SK-N-DZ (cell line): ENCODE measurements around the gene CAMP. TPM values are rescaled to one million over a fixed set of nuclear protein-coding genes. Genes with fewer than 3 reads are reported as not detected.
"Not testable (repeated sequence)": the region's sequence is repeated elsewhere in the genome, so short reads cannot be mapped to it uniquely, and the experiment has no call there.

ENCODE experiments used
- DNase-seq: peaks from one replicate; pipeline ENCODE4 v3.0.0-alpha.2; 2015; ENCODE audit warnings: low spot score
- polyA plus RNA-seq, 2 experiments: library from polyadenylated mRNA; depleted of rRNA; stranded (reverse); fragments of >200 nt; gene quantifications; 2 replicates each; pipeline ENCODE4 v1.2.3, GENCODE V29; 2014

The CAMP gene
- polyA plus RNA-seq (2014; cell fraction: cytosol; rRNA removed): not detected in 2 replicates
- not detected in 2 replicates for polyA plus RNA-seq (2014; cell fraction: nucleus; rRNA removed)

DNA sequence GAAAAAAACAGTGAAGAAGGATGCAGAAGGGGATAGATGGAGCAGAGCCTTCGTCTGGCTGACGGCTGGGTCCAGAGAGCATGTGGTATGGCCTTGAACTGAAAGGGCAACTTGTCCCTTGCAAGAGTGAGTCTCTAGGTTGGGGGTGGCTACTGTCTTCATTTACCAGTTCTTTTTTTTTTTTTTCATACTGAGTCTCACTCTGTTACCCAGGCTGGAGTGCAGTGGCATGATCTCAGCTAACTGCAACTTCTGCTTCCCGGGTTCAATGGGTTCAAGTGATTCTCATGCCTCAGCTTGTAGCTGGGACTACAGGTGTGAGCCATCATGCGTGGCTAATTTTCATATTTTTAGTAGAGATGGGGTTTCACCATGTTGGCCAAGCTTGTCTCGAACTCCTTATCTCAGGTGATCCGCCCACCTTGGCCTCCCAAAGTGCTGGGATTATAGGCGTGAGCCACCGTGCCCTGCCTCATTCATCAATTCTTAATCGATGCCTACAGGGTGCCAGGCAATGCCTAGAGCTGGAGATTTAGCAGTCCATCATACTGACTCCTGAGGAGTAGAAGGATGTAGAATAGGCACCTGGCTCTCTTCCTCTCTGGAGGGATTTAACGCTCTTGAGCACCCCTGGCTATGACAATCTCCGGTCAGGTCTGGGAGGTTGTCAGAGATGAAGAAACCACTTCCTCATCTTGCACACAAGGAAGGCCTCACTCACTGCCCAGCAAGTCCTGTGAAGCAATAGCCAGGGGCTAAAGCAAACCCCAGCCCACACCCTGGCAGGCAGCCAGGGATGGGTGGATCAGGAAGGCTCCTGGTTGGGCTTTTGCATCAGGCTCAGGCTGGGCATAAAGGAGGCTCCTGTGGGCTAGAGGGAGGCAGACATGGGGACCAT, at the start of gene CAMP:
Gene CAMP (plus strand): TSS at position 880 of the 898 bp plus-strand sequence. CDS start 17 bp downstream, at position 897.
- DNase-seq: no peak

DNA sequence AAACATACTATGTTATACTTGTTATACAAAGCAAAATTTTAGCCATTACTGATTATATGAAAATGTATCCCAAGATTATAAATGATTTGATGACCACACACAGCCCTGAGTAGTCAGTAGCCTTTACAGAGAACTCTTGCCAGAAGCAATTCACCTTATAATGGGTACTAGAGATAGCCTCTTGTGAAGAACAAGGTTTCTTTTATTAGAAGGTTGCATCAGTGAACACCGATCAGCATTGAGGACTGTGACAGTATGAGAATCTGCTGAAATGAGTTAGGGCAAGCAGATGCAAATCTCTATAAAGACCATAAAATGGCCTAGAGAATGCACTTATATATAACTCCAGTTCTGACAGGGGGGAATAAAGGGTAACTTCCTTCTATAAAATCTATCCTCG, 45.2 kb upstream of the CAMP start:
- no peak for DNase-seq

GRCh38 chr3:48180021-48180420, 43.3 kb upstream of the CAMP start:
- no peak for DNase-seq

- no peak for DNase-seq
These were observed 42.6 kb upstream of the CAMP start for GRCh38 chr3:48180531-48181253.

GRCh38 chr3:48184299-48184698, 39.0 kb upstream of the CAMP start:
- no peak for DNase-seq

DNA sequence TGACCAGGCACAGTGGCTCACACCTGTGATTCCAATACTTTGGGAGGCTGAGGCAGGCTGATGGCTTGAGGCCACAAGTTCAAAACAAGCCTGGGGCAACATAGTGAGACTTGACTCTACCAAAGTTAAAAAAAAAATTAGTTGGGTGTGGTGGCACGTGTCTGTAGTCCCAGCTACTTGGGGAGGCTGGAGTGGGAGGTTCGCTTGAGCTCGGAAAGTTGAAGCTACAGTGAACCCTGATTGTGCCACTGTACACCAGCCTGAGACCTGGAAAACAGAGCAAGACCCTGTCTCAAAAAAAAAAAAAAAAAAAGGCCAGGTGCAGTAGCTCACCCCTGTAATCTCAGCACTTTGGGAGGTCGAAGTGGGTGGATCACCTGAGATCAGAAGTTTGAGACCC, 38.2 kb upstream of the CAMP start:
- DNase-seq: no peak

DNA sequence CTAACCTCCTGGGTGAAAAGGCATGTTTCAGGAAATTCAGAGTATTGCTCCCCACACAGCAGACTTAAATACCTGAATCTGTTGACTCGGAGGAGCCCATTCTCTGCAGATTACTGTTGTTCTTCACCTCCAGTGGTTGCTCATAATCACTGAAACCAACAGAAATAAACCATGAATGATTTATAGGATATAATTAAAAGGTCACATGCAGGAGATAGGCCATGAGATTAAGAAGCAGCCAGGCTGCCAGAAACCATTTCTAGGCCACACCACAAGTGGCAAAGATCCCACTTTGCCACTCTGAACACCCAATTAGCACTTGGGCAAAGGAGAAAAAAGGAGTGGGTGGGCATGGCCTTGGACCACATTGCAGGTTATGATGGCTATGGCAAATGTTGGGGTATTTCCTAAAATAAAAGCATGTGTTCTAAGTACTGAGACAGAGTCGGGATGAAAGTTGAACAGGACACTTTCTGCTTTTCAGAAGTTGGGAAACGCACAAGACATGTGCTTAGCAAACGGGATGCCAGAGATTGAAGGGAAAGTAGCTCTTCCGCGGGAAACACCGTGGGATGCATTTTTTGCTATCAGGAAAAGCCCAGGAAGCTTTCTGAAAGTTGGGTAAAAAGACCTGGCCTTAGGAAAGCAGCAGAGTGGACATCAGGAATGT, 36.5 kb upstream of the CAMP start:
- no peak for DNase-seq

- DNase-seq: no peak
These were observed 36.1 kb upstream of the CAMP start for GRCh38 chr3:48187301-48187578.

DNA sequence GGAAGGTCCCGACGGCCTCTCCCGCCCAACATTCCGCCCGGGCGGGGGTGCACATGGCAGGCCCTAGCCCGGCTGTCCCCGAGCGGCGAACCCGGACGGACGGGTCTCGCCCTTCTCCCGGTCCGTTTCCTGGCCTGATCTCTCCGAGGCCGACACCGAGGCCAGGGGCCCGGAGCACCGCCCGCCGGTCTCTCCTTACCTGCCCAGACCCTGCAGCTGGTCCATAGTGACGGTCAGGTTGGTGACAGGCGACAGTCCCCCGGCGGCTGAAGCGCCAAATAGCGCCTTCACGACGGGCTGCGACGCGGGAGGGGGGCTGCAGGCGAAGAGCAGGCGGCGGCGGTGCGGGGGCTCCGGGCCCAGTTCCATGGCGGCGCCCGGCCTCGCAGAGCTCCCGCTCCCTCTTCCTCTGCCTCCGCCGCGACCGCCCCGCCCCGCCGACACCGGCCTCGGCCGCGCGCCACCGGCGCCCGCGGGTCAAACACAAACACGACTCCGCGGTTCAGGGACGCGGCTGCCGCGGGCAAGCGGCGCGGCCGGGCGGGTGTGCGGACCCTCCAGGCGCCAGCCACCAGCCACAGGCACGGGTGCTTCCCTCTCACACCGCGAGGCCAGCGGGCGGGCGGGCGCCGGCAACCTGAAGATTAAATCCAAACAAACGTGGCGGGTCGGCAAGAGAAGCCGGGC, 35.6 kb upstream of the CAMP start:
- no peak for DNase-seq

DNA sequence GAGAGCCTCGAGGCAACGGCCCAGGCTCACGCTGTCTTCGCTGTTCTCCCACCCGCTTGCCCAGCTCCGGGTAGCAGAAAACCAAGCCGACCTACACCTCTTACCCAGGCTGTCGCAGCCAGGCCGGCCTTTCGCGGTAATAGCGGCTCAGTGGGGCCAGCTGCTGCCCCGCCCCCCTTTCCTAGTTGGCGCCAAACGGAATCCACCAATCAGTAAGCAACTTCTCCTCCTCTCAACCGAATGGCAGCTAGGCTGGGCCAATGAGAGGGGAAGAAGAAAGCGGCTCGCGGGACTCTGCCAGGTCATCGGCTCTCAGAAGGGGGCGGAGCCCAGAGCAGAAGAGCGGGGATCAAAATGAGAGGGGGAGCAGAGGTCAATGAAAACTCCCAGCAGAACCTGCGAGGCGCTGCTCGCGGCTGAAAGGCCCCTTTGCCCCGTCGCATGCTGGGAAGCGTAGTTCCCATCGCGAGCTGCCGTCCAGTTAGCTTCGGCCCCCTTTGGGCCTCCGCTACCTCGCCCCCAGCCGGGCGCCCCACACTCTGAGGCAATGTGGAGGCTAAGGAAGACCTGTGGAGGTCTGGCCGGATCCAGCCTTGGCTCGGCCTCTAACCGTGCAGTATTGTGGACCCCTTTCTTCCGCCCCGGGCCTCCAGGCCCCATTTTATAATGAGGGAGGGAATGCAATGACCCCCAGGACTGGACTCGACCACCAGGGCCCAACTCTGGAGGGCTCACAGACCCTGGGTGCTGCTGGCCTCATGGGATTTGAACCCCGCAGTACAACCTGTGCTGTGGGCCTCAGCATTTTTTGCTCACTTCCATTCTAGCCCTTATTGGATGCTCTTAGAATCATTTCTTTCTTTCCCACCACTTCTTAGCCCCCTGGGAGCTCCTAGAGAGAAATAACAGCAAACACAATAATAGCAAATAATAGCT, 34.8 kb upstream of the CAMP start, which contains the start of gene CDC25A:
Gene CDC25A (minus strand): TSS at position 152 of the 936 bp plus-strand sequence. CDS start 470 bp downstream, outside the sequence.
- peak; percentile 99 for DNase-seq

DNA sequence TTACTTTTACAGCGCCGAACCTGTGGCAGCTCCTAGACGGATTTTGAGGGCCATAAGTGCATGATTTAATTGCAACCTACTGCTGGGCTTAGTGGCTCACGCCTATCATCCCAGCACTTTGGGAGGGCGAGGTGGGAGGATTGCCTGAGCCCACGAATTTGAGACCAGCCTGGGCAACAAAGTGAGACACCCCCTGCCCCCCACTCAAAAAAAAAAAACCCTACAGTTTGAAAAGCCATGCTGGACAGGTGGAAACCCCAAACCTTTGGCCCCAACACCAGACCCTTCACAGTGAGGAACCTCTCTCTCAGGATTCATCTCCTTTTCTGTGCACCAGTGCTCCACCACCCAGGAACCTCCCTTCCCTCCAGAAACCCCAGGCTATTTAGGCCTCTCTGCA, 34.0 kb upstream of the CAMP start:
- DNase-seq: no peak

- no peak for DNase-seq
These were observed 32.4 kb upstream of the CAMP start for GRCh38 chr3:48190911-48191310.

DNA sequence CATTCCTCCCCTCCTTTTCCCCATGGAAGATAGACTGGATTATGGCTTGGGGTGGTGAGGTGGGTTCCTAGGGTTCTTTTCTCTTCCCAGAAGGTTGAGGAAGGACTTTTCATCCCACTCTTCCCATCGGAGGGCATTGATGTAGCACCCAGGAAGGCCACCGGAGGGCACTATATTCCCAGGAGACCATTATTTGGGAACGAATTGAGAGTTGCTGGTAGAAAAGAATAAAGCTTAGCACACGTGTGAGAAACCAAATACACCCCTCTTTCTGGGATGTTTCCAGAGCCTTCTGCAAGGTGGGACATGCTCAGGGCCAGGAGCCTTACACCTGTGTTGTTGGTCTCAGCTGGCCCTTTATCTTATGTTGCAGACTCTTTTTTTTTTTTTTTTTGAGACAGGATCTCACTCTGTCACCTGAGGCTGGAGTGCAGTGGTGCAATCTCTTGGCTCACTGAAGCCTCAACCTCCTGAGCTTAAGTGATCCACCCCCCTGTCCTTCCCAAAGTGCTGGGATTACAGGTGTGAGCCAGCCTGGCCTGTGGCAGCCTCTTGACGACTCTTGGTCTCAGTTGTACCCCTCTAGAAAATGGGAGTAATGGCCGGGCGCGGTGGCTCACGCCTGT, 28.7 kb upstream of the CAMP start:
- DNase-seq: peak; percentile 77

DNA sequence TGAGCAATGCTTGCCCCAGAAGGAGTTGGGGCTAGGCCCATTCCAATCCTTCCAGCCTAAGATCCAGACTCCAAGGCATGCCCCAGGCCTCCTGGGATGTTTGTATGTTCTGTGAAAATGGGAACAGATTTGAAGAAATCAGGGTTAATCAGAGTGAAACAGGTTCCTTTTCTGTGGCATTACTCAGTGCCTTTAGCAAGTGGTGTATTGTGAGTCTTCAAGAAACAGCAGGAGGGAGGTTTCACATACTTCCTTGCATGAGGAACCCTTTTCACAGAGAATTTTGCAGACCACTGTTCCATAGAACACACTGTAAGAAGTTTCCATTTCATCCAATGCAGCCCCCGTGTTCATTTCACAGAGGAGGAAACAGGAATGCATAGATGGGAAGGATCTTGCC, 26.7 kb upstream of the CAMP start:
- no peak for DNase-seq

GRCh38 chr3:48199117-48199516, 24.2 kb upstream of the CAMP start:
- DNase-seq: no peak

- no peak for DNase-seq
These were observed 20.7 kb upstream of the CAMP start for GRCh38 chr3:48202632-48203031.

- DNase-seq: no peak
These were observed 15.2 kb upstream of the CAMP start for GRCh38 chr3:48208076-48208475.

GRCh38 chr3:48209445-48209844, 13.8 kb upstream of the CAMP start:
- DNase-seq: no peak

DNA sequence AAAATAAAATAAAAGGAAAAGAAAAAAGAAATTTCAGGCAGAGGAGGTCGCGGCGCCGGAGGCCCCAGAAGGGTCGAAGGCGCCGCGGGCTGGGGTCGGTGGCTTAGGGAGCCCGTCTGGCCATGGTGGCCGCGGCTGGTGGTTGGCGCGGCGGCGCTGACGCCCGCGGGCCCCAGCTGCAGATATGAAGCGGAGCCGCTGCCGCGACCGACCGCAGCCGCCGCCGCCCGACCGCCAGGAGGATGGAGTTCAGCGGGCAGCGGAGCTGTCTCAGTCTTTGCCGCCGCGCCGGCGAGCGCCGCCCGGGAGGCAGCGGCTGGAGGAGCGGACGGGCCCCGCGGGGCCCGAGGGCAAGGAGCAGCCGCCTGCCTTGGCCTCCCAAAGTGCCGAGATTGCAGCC, 12.8 kb upstream of the CAMP start:
- not testable (repeated sequence) for DNase-seq

DNA sequence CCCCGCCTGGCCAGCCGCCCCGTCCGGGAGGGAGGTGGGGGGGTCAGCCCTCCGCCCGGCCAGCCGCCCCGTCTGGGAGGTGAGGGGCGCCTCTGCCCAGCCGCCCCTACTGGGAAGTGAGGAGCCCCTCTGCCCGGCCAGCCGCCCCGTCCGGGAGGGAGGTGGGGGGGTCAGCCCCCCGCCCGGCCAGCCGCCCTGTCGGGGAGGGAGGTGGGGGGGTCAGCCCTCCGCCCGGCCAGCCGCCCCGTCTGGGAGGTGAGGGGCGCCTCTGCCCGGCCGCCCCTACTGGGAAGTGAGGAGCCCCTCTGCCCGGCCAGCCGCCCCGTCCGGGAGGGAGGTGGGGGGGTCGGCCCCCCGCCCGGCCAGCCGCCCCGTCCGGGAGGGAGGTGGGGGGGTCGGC, 11.5 kb upstream of the CAMP start:
- DNase-seq: not testable (repeated sequence)
